ENCODE data around the gene PAGE4. TPM values are rescaled to one million over a fixed set of nuclear protein-coding genes. Genes with fewer than 3 reads are reported as not detected.

The PAGE4 gene
- total RNA-seq, 2 donors from 2014 or later: 26.5 to 31.5 TPM

GRCh38 chrX:49860867-49861535, 31.9 kb downstream of the PAGE4 start:
- Histone ChIP-seq H3K4me3 (no peak overlapping the region), H3K4me1 (replicated peaks) (no peaks in the 10 kb centered on the region), H3K27ac (no peak overlapping the region), H3K27me3 (replicated peaks; ENCODE audit: insufficient read depth) (no peaks in the 10 kb centered on the region), H3K36me3 (no peaks in the 10 kb centered on the region), H3K9me3 (no peaks in the 10 kb centered on the region)
- TF ChIP-seq POLR2A (IDR thresholded peaks at IDR 0.05) (no peak), CTCF (IDR thresholded peaks at IDR 0.05) (no peak), POLR2AphosphoS5 (IDR thresholded peaks at IDR 0.05) (no peak)
- WGBS: 16% methylated on average over 2 of the region's 2 CpGs
- intact Hi-C loops (cut with DNase I): no loop called here
- DNase-seq (ENCODE audit: low spot score): no peak

- TF ChIP-seq CTCF (IDR thresholded peaks at IDR 0.05) (no peak), POLR2A (IDR thresholded peaks at IDR 0.05) (no peak), POLR2AphosphoS5 (IDR thresholded peaks at IDR 0.05) (no peak)
- no peak for DNase-seq (ENCODE audit: low spot score)
- Histone ChIP-seq H3K4me3 (no peak overlapping the region), H3K36me3 (no peaks in the 10 kb centered on the region), H3K4me1 (replicated peaks) (no peaks in the 10 kb centered on the region), H3K27me3 (replicated peaks; ENCODE audit: insufficient read depth) (no peaks in the 10 kb centered on the region), H3K9me3 (no peaks in the 10 kb centered on the region), H3K27ac (no peak overlapping the region)
- intact Hi-C loops (cut with DNase I): no loop called here
These were observed 33.0 kb downstream of the PAGE4 start for GRCh38 chrX:49862093-49862492.

GRCh38 chrX:49868739-49869138, 39.6 kb downstream of the PAGE4 start:
- Histone ChIP-seq H3K4me1 (replicated peaks) (no peaks in the 10 kb centered on the region), H3K9me3 (no peaks in the 10 kb centered on the region), H3K27me3 (replicated peaks; ENCODE audit: insufficient read depth) (no peaks in the 10 kb centered on the region), H3K27ac (no peak overlapping the region), H3K4me3 (no peak overlapping the region), H3K36me3 (no peaks in the 10 kb centered on the region)
- TF ChIP-seq CTCF (IDR thresholded peaks at IDR 0.05) (no peak), POLR2AphosphoS5 (IDR thresholded peaks at IDR 0.05) (no peak), POLR2A (IDR thresholded peaks at IDR 0.05) (no peak)
- 67% methylated on average over 1 of the region's 1 CpG for WGBS
- DNase-seq (ENCODE audit: low spot score): no peak
- intact Hi-C loops (cut with DNase I): no loop called here

GRCh38 chrX:49876750-49877149, 47.6 kb downstream of the PAGE4 start:
- no peak overlapping the region for H3K27ac ChIP-seq
- WGBS: 2% methylated on average over 3 of the region's 3 CpGs
- intact Hi-C loops (cut with DNase I): no loop called here
- no peaks in the 10 kb centered on the region for H3K27me3 ChIP-seq (replicated peaks; ENCODE audit: insufficient read depth)
- peak; percentile 16 for DNase-seq (ENCODE audit: low spot score)
- no peaks in the 10 kb centered on the region for H3K4me1 ChIP-seq (replicated peaks)
- H3K4me3 ChIP-seq: no peak overlapping the region
- H3K9me3 ChIP-seq: no peaks in the 10 kb centered on the region
- no peaks in the 10 kb centered on the region for H3K36me3 ChIP-seq
- TF ChIP-seq CTCF (IDR thresholded peaks at IDR 0.05) (peak; percentile 22 to 50 (median 44)), POLR2AphosphoS5 (IDR thresholded peaks at IDR 0.05) (no peak)

- Histone ChIP-seq H3K27me3 (replicated peaks; ENCODE audit: insufficient read depth) (no peaks in the 10 kb centered on the region), H3K36me3 (no peaks in the 10 kb centered on the region), H3K27ac (peak overlapping the region; percentile 79 to 82), H3K4me1 (replicated peaks) (no peaks in the 10 kb centered on the region), H3K4me3 (no peak overlapping the region), H3K9me3 (no peaks in the 10 kb centered on the region)
- no peak for DNase-seq (ENCODE audit: low spot score)
- WGBS: 43% methylated on average over 5 of the region's 5 CpGs
- intact Hi-C loops (cut with DNase I): no loop called here
- TF ChIP-seq CTCF (IDR thresholded peaks at IDR 0.05) (no peak), POLR2A (IDR thresholded peaks at IDR 0.05) (no peak), POLR2AphosphoS5 (IDR thresholded peaks at IDR 0.05) (no peak)
These were observed 48.4 kb downstream of the PAGE4 start for GRCh38 chrX:49877397-49878101.

All from prostate gland (tissue), 2 donors.